ENCODE data around the gene PMFBP1. TPM values are rescaled to one million over a fixed set of nuclear protein-coding genes. Genes with fewer than 3 reads are reported as not detected.
A peak's percentile ranks its signal among the peaks of the same experiment; 100 is the strongest.

The PMFBP1 gene
- total RNA-seq, 2 donors from 2014 or later, result 2.0 TPM; not detected in 1

GRCh38 chr16:72099377-72099818, 72.6 kb downstream of the PMFBP1 start:
- peaks cover 86% of the 10 kb centered on the region for H3K36me3 ChIP-seq
- H3K27me3 ChIP-seq, result no peaks in the 10 kb centered on the region
- no peak overlapping the region for H3K4me3 ChIP-seq
- H3K4me1 ChIP-seq, result peaks cover 0 to 14% of the 10 kb centered on the region in 2 donors
- no peaks in the 10 kb centered on the region for H3K9me3 ChIP-seq
- no peak for DNase-seq (ENCODE audit: low spot score)
- TF ChIP-seq, protein P1, sequence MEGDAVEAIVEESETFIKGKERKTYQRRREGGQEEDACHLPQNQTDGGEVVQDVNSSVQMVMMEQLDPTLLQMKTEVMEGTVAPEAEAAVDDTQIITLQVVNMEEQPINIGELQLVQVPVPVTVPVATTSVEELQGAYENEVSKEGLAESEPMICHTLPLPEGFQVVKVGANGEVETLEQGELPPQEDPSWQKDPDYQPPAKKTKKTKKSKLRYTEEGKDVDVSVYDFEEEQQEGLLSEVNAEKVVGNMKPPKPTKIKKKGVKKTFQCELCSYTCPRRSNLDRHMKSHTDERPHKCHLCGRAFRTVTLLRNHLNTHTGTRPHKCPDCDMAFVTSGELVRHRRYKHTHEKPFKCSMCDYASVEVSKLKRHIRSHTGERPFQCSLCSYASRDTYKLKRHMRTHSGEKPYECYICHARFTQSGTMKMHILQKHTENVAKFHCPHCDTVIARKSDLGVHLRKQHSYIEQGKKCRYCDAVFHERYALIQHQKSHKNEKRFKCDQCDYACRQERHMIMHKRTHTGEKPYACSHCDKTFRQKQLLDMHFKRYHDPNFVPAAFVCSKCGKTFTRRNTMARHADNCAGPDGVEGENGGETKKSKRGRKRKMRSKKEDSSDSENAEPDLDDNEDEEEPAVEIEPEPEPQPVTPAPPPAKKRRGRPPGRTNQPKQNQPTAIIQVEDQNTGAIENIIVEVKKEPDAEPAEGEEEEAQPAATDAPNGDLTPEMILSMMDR (IDR thresholded peaks at IDR 0.05), result peak; percentile 26 to 74
- H3K27ac ChIP-seq, result no peak overlapping the region

DNA sequence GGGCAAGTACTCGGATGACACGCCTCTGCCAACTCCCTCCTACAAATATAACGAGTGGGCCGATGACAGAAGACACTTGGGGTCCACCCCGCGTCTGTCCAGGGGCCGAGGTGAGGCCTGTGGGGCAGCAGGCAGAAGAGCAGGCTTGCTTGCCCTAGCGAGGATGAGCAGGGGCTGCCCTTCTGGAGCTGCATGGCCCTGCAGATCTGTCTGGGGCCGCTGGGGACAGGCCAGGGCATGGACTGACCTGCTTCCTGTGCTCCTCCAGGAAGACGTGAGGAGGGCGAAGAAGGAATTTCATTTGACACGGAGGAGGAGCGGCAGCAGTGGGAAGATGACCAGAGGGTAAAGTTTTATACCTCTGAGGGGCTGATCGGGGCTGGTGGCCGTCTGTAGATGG, 73.0 kb downstream of the PMFBP1 start:
- H3K4me3 ChIP-seq, result no peak overlapping the region
- H3K9me3 ChIP-seq, result no peaks in the 10 kb centered on the region
- peaks cover 0 to 16% of the 10 kb centered on the region in 2 donors for H3K4me1 ChIP-seq
- DNase-seq (ENCODE audit: low spot score), result no peak
- peaks cover 81% of the 10 kb centered on the region for H3K36me3 ChIP-seq
- H3K27ac ChIP-seq, result no peak overlapping the region
- no peaks in the 10 kb centered on the region for H3K27me3 ChIP-seq
- TF ChIP-seq, protein P1 (IDR thresholded peaks at IDR 0.05), result no peak

DNA sequence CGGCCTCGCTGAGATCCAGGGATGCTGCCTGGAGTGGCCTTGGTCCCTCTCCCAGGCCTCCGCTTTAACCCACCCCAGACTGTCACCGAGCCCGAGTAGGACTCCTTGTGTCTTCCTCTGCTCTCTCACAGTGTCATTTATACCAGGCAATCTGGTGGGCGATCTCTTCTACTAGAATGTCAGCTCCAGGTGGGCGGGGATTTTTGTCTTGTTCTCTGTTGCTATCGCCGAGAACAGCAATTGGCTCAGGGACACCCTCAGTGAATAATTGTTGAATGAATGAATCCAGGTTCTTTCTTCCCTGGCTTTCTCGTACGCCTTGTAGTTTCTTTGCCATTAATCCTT, 77.7 kb downstream of the PMFBP1 start:
- TF ChIP-seq, protein P1 (IDR thresholded peaks at IDR 0.05), result no peak
- Histone ChIP-seq H3K27me3 (no peaks in the 10 kb centered on the region), H3K9me3 (no peaks in the 10 kb centered on the region), H3K36me3 (peaks cover 45% of the 10 kb centered on the region), H3K4me3 (peak overlapping the region; percentile 88 to 91), H3K4me1 (peaks cover 0 to 35% of the 10 kb centered on the region in 2 donors), H3K27ac (peak overlapping the region; percentile 81 to 86)
- DNase-seq (ENCODE audit: low spot score), result no peak

DNA sequence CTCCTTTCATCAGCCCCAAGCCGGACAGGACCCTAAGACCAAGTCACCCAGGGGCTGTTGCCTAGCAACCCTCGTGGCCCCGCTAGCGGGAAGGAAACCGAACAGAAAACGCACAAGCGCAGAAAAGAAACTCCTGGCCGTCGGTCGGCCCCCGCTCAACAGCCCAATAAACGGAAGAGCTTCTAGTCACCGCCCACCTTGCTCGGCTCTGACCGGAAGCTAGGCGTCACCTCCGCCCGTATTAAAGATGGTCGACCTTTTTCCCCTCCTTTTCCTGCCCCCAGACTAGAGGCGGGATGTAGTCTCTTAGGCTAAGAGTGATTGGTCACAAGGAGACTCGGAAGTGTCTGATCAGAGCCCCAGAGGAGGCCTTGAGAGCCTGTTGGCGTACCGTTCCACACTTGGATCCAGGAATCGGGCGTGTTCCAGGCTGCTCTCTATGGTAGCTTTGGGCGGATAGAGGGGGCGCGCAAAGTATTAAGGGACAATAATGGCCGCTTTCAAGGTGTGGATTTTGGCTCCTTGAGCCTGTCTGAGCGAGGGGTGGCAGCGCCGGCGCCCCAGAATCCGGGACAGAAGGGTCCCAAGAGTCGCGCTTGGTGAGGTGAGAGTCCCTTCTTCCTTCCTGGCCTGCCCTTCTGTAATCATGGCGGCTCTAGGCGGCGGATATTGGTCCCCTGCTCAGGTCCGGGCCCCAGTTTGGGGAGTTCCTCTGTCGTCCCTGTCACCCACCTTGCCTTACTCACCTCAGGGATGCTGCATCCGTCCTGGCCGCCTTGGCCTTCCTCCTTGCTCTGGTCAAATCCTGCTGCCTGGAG, 78.3 kb downstream of the PMFBP1 start, which contains the start of the genes DHX38 and TXNL4B:
Gene DHX38, plus strand, starts transcription at position 400 of the 818 bp plus-strand sequence. CDS start 2,311 bp downstream, outside the sequence.
Gene TXNL4B, minus strand, starts transcription at position 173 of the 818 bp plus-strand sequence. CDS start 2,871 bp downstream, outside the sequence.
- Histone ChIP-seq H3K36me3 (peaks cover 45% of the 10 kb centered on the region), H3K4me3 (peak within 1 kb of the TSS; percentile 88 to 91)
- TF ChIP-seq, protein P1 (IDR thresholded peaks at IDR 0.05), result no peak

DNA sequence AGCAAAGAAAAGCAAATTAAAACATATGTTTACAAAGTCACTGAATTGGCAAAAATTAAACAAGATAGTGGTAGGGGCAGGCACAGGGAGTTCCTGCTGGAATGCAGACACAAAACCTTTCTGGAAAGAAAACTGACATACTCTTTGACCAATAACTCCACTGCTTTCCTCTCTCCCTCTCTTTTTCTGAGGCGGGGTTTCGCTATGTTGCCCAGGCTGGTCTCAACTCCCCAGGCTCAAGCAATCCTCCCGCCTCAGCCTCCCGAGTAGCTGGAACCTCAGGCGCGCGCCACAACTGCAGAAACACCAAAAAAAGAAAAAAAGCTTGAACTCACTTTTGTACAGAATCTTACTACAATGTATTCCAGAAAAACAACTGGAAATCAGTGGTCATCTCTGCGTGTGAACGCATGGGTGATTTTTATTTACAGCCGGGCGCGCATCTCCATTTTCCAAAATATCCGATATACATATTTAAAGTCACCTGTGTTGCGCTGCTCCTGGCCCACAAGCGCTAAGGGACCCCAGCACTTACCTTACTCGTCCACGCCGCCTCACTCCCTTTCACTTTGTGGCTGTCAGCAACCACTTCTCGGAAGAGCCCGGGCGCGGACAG, 79.0 kb downstream of the PMFBP1 start:
- Histone ChIP-seq H3K27me3 (no peaks in the 10 kb centered on the region), H3K4me1 (peaks cover 0 to 35% of the 10 kb centered on the region in 2 donors), H3K36me3 (peaks cover 44% of the 10 kb centered on the region), H3K27ac (peak overlapping the region; percentile 81 to 86), H3K4me3 (peak overlapping the region; percentile 88 to 91), H3K9me3 (no peaks in the 10 kb centered on the region)
- DNase-seq (ENCODE audit: low spot score), result no peak
- TF ChIP-seq, protein P1 (IDR thresholded peaks at IDR 0.05), result no peak

More for the DNA sequence above, 78.3 kb downstream of the PMFBP1 start, which contains the start of the genes DHX38 and TXNL4B:
- H3K4me1 ChIP-seq, result peaks cover 0 to 35% of the 10 kb centered on the region in 2 donors
- DNase-seq (ENCODE audit: low spot score), result peak; percentile 96
- H3K9me3 ChIP-seq, result no peaks in the 10 kb centered on the region
- peak within 1 kb of the TSS; percentile 81 to 86 for H3K27ac ChIP-seq
- no peaks in the 10 kb centered on the region for H3K27me3 ChIP-seq

All from right atrium auricular region (tissue), 2 donors.